Activated CD8-positive, alpha-beta memory T cell treated with anti-CD3 and anti-CD28 coated beads, Interleukin-2, amount 50 U/mL, for 48 hours (primary cell): Measurements from ENCODE around the gene ATP8B3.

Experiments
- DNase-seq: peaks from one replicate; pipeline ENCODE4 v3.0.0-alpha.2; 2020

ATP8B3 gene

DNA sequence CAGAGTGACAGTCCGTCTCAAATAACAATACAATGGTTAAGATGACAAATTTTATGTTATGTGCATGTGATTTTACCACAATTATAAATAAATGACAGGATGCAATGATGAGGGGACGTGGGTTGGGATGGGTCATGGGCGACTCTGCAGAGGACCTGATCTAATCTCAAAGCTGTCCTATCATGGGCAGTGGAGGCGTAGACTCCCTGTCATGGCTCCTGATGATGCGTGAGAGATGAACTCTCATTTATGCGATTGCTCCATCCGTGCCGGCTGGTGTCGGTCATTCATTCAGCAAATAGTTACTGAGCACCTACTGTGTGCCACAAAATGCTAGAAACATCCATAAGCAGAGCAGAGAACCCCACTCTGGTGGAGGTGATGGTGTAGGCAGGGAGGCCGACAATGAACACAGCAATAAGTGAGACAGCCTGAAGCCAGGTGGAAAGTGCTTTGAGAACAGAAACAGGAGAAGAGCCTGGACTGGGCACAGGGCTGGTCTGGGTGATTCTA is 37.9 kb upstream of the ATP8B3 start:
- DNase-seq: no peak

DNA sequence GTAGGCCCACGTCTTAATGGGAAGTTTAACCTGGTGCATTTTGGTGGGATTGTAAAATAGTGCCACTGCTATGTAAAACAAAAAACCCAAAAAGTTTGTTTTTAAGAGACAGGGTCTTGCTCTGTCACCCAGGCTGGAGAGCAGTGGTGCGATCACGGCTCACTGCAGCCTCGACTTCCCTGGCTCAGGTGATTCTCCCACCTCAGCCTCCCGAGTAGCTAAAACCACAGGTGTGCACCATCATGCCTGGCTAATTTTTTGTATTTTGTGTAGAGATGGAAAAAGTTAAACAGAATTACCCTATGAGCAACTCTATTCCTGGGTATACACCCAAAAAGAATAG is 37.0 kb upstream of the ATP8B3 start:
- DNase-seq: no peak

GRCh38 chr19:1848399-1849131 is 36.5 kb upstream of the ATP8B3 start, which contains the start of gene REXO1:
TSS of gene REXO1 (minus strand) at chr19:1848483. CDS start at chr19:1848358, 125 bp downstream.
- DNase-seq: peak; percentile 99

GRCh38 chr19:1847684-1848398 is 35.8 kb upstream of the ATP8B3 start:
- DNase-seq: peak; percentile 76

GRCh38 chr19:1847348-1847683 is 35.2 kb upstream of the ATP8B3 start:
- DNase-seq: no peak

GRCh38 chr19:1846517-1847204 is 34.6 kb upstream of the ATP8B3 start:
- no peak for DNase-seq

GRCh38 chr19:1845642-1846041 is 33.6 kb upstream of the ATP8B3 start:
- no peak for DNase-seq

DNA sequence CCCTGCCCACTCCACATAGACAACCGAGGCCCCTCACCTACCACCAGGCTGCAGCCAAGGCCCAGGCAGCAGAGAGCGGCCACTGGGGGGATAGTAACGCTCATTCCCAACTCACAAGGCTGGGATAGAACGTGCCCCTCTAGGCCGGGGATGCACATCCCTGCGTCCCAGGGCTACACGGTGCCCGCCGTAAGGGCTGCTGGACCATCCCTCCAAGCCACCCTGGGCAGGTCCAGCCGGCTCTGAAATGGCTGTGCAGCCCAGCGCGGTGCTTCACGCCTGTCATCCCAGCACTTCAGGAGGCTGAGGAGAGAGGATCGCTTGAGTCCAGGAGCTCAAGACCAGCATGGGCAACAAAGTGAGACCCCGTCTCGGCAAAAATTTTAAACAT is 33.0 kb upstream of the ATP8B3 start:
- no peak for DNase-seq

DNA sequence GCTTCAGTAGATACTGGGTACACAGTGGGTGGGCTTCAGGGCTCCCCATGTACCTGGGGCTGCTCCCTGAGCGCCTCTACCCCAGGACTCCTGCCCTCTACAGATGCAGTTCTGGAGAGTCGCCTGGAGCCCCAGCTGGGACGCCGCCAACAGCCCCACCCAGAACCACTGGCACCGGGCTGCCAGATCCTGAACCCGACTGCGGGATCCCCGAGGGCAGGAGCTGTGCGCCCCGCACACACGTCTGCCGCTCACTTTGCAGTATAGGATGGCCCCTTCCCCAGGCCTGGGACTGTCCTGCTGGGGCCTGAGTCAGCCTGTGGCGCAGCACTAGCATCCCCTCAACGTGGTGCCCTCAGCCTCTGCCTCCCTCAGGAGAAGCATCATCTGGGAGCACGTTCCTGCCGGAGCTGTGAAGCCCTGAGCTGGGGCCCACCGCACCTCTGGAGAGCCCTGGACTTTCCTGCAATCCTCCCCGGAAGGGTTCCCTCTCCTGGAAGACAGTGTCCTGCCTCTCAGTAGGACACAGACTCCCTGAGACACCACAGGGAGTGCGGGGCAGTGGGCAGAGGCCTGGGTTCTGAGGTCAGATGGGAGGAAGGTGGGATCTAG is 32.5 kb upstream of the ATP8B3 start:
- DNase-seq: no peak

DNA sequence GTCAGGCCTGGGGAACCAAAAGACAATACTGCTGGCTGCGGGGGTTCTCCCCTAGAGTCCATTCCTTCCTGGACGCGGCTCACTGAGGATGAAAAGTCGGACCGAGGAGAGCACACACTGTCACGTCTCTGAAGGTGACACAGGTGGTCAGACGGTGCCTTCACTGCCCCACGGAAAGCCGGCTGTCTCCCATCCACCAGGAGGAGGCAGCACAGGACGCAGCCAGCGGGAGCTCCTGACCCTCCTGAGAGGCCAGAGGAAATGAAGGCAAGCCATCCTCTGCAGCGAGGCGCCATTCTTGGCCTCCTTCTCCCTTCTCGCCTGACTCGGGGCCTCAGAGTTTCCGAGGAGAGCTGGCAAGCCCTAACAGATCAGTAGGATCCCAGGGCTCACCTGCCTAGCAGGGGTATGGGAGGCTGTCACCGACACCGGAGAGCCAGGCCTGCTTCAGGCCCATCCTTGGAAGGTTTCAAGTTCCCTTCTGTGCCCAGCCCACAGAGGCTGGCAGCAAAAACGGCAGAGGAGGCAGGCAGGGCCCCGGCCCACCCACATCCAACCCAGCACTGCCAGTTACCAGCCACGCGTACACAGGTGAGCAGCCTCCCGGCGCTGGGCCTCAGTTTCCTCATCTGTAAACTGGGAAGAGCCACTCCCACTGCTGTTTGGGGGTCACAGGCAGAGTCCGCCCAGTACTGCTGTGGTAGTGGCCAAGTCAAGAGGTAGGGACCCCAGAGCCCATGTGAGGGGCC is 31.7 kb upstream of the ATP8B3 start:
- DNase-seq: no peak

DNA sequence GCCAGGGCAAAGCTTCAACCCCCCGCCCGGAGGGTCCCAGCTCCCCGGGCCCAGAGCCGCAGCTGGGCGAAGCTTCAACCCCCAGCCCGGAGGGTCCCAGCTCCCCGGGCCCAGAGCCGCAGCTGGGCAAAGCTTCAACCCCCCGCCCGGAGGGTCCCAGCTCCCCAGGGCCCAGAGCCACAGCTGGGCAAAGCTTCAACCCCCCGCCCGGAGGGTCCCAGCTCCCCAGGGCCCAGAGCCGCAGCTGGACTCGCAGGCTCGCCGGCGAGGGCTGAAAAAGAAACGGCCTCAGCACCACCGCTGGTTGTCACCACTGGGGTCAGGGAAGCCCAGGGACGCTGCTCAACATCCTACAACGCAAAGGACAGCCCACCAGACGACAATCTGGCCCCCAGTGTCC is 31.0 kb upstream of the ATP8B3 start:
- DNase-seq: no peak

DNA sequence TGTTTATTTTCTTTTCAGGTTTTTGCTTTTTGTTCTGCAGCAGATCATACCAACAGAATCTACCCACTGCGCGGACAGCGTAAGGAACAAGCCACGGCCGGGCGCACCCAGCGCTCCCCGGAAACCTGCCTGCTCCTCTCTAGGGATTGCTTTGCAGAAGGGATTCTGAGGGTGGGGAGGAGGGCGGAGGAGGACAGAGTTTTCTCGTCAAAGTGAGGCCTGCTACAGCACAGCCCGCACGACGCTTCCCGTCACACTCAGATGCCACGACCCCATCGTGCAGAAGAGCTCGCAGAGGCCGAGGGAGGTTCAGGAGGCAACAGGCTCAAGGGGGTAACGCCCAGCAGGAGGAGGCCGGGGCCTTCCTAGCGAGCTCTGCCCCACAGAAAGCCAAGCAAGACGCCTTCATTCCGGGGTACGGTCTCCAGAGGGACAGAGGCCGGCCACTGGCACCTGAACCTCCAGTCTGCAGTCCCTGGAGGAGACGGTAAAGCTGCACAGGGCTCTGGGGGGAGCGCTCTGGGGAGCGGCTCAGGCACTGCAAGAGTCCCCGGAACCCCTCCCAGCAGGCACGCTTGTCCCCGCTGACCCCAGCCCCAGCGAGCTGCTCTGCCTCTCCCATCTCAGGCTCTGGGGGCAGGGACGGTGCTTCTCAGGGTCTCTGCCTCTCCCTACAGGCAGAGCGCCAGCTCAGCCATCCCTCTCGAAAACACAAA is 29.3 kb upstream of the ATP8B3 start:
- no peak for DNase-seq

GRCh38 chr19:1840541-1841115 is 28.6 kb upstream of the ATP8B3 start:
- DNase-seq: no peak

DNA sequence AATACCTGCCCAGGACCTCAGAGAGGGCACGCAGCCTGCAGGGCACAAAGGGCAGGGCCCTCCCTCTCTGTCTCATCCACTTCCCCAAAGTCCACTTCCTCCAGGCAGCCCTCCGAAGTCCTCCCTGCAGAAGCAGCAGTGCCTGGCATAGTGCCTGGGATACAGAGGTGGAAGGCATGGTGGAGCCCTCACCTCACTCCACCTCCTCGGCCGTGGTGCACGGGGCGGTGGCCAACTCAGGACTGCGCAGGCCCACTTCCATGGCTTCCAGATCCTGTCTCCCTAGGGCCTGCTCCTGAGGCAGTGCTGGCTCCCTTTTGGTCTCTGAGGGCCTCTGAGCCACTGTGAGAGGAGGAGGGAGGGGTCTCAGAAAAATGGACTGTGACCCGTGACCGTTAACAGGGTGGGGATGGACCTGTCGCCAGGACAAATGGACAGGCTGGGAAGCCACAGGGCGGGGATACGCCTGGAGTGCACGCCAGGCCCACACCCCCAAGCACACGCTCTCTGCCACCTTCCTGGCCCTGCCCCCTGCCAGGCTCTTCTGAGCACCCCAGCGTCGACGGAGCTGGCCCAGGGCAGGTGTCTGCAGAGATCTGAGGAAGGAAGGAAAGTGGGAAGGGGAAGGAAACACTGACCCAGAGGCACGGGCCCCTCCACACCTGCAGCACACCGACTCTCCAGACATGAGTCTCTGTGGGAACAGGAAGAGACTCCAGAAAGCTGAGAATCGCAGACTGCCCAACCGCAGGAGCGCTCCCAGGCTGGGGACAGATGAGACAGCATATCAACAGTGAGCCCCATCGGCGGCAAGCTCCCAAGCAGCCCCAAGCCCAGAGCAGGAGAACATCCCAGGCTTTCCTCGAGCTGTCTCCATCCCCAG is 27.8 kb upstream of the ATP8B3 start:
- no peak for DNase-seq

- peak; percentile 93 for DNase-seq
Observed at GRCh38 chr19:1837625-1838105, 25.6 kb upstream of the ATP8B3 start.

GRCh38 chr19:1837222-1837565 is 25.1 kb upstream of the ATP8B3 start:
- DNase-seq: no peak

DNA sequence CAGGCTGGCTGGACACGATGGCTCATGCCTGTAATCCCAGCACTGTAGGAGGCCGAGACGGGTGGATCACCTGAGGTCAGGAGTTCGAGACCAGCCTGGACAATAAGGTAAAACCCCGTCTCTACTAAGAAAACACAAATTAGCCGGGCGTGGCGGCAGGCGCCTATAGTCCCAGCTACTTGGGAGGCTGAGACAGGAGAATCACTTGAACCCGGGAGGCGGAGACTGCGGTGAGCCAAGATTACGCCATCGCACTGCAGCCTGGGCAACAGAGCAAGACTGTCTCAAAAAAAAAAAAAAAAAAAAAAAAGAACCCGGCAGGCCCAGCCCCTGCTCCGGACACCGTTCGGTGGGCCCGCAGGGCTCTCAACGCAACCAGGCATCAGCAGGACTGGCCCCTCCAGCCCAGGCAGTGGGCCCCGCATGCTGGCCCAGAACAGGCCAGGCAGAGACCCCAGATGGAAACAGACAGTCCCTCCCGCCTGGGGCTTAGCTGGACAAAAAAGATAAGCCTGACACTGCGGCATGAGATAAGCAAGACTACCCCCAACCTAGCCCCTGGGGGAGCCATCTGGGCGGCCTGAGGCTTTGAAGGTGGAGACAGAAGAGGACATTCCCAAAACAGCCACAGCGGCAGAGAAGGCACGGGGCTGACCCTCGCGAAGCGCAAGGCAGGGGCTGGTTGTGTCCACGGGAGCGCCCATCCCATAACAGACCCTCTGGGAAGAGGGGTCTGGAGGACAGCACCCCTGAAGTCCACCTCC is 24.6 kb upstream of the ATP8B3 start:
- no peak for DNase-seq

DNA sequence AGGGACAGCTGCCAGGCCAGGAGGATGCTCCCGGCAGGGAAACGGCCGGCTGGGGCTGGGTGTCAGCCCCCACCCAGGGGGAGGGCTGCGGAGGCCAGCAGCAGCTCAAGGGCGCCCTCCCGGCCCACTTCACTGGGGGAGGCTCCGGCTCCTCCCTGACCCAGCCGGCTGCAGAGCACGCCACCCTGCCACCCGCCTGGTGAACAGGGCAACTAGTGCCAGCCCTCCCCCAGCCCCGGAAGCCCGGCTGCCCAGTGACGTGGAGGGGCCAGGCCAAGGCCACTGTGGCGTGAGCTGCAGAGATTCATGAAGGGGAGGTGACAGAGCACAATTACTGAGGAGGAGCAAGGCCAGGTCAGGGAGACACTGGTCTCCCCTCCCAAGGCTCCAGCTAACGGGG is 21.5 kb upstream of the ATP8B3 start:
- DNase-seq: no peak

DNA sequence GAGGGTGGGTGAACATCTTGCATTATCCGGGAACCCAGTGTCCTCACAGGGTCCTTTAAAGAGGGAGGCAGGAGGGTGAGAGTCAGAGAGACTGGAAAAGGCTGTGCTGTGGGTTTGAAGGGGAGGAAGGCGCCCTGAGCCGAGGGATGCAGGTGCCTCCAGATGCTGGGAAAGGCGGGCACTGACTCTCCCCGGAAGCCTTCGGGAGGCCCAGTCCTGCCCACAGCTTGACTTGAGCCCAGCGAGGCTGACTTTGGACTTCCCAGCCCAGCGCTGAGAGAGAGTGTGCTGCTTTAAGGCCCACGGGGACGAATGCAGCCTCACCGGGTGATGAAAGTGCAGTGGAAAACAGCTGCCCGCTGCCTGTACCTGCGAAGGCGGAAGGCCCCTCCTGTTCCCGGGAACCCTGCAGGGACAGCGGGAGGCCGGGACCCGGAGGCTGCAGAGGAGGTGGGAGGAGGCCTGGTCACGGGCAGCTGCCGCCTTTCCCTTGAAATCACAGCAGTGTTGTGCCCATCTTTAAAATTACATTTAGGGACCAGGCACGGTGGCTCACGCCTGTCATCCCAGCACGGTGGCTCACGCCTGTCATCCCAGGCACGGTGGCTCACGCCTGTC is 20.1 kb upstream of the ATP8B3 start:
- DNase-seq: no peak
